Measurements from ENCODE around the gene FMNL2.

FMNL2 gene

DNA sequence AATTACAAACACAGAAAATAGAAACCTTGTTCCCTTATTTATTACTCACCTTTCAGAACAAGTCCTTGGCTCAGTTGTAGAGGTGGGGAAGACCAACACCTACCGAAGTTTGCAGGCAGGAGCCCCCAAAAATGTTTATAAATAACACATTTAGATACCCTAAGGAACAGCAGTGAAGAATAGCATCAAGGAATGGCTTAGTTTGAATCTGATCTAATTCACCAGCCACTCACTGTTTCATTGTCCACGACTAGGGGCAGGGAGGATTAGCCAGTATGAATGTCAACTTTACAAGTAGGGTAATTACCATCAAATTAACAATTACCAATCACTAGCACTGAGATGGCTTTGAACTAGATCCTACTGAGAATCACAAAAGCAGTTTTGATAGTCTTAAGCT lies 316.9 kb downstream of the FMNL2 start:
- no peak for DNase-seq (ENCODE audit: low read depth)

DNA sequence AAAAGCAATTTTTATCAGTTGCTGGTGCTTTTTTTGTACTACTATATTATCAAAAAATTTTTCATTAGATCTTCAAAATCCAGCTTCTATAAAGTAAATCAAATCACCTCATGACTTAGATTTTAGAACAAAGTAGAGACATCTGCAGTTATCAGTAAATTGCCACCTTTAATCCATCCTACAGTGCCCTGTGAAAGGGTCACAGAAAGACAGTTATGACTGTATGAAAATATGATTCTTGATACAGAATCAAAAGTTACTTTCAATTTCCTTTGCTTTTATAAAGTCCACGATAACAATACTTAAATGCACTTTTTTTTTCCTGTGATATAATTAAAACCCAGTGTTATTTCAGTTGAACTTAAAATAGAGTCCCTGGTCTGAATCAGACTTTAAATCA lies 320.9 kb downstream of the FMNL2 start:
- no peak for DNase-seq (ENCODE audit: low read depth)

DNA sequence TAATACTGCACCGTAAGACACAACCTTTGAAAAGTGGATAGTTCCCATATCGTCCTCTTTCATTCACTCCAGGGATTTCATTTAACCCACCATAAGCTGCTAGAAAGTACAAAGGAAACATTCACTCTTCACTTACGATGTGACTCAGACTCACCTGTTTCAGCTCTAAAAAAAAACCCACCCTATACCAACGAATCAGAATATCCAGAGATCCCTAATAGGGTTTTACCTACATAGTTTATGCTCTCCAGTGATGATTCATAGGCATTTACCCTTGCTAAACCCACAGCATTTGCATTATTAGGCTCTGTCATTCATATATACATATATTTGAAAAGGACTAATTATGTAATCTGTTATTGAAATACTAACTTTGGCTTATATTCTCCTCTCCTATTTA lies 322.1 kb downstream of the FMNL2 start:
- no peak for DNase-seq (ENCODE audit: low read depth)

DNA sequence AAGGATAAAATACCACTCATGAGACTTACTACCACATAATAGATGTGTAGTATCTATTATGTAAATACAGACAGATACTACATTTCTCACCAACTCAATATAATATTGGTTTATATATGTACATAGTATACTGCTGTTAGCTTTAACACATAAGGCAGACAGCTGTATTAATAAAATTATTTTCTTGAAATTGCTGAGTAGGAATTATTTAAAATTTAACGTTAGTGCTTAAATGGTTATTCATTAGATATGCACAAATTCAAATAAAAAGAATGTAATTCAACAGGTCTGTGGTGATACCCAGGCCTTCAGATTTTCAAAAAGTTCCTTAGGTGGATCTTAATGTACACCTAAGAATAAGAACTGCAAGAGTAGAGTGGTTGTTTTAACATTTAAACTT lies 323.2 kb downstream of the FMNL2 start:
- DNase-seq (ENCODE audit: low read depth), result no peak

DNA sequence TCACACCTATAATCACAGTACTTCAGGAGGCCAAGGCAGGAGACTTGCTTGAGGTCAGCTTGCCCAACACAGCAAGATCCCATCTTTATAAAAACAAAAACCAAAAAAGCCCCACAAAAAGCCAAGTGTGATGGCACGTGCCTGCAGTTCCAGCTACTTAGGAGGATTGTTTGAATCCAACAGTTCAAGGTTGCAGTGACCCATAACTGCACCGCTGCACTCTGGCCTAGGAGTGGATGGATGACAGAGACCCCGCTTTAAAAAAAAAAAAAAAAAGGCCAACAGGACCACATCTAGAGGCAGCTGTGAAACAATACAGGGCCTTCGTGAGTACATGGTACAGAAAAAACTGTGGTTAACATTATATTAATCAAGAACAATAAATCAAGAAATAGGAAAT lies 326.1 kb downstream of the FMNL2 start:
- DNase-seq (ENCODE audit: low read depth), result no peak

DNA sequence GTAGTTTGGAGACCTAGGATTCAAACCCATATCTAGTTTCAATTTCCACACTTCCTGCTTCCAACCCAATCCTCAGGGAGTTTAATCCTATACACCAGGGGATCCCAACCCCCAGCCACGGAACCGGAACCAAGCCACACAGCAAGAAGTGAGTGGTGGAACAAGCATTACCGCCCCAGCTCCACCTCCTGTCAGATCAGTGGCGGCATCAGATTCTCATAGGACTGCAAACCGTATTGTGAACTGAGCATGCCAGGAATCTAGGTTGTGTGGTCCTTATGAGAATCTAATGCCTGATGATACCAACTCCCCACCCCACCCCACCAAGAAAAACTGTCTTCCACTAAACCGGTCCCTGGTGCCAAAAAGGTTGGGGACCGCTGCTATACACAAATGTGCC lies 329.8 kb downstream of the FMNL2 start:
- DNase-seq (ENCODE audit: low read depth), result no peak

DNA sequence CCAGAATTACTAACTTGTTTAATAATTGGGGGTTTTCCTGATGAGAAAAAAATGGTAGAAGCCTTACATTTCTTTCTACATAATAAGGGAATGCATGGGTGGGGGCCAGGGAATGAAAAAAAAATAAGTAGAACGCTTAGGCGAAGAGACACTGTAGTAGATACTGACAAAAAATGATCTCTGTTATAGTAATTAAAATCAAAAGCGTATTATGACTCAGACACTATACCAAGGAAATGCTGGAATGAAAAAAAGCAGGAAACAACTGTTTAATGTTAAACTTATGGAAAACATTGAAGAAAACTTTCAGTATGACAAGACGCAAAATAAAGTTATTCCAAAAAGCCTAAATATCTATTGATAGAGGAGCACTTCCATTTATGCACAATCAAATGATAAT lies 339.4 kb downstream of the FMNL2 start:
- DNase-seq (ENCODE audit: low read depth), result no peak

DNA sequence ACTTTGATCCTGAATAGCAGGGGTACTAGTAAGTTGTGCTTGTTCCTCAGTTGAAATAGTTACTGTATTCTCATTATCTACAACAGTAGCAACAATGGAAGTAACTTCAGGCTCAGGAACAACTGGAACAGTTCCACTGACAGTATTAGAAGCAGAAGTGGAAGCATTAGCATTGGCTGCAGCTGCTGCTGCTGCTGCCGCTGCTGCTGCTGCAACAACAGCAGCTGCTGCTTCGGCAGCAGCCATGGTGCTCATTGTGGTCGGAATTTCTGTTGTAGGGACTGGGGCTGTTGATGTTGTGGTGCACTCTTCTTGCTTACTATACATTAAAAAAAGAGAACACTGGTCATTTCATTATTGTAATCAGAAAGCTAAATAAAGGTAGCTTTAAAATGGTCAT lies 341.5 kb downstream of the FMNL2 start:
- DNase-seq (ENCODE audit: low read depth), result no peak

DNA sequence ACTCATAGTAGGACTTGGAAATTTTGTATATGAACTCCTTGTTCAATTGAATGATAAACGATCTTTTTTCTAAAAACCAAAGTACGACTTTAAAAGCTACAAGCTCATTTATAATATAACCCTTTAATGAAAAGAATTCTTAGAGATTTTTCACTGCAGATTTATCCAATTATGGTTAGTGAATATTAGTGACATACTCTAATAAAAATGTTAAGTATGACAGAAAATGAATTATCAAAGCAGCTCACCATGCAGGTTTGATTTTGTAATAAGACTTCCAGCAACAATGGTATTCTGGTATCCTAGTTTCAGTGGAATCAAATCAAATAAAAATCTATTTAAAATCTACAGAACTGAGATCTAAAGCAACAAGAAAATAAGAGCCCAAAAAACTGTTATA lies 343.8 kb downstream of the FMNL2 start:
- no peak for DNase-seq (ENCODE audit: low read depth)

DNA sequence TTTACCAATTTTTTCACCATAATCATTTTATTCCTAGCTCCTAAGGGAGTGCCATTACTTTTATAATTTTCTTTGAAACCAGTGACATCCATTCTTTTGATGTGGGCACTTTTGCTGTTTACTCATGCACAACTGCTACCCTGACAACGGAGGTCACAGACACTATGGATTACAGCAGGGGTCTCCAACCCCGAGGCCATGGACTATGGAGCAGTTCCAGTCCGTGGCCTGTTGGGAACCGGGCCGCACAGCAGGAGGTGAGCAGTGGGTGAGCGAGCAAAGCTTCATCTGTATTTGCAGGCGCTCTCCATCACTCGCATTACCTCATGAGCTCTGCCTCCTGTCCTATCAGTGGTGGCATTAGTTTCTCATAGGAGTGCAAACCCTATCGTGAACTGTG lies 347.7 kb downstream of the FMNL2 start:
- no peak for DNase-seq (ENCODE audit: low read depth)

DNA sequence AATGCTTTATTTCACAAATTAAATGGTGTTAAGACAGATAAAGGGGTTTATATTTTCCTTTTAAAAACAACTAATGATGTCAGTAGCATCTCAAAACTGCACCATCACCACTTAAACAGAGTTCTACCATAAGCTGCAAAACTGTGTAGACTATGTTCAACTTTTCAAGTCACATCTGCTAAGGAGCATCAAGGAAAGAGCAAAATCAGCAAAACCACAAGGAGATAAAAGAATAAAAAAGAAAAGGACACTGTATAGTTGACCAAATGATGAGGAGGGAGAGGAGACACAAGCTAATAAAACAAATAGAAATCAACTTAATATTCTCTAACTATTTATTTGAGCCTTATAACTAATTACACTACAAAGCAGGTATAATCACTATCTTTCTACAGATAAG lies 348.4 kb downstream of the FMNL2 start:
- no peak for DNase-seq (ENCODE audit: low read depth)

DNA sequence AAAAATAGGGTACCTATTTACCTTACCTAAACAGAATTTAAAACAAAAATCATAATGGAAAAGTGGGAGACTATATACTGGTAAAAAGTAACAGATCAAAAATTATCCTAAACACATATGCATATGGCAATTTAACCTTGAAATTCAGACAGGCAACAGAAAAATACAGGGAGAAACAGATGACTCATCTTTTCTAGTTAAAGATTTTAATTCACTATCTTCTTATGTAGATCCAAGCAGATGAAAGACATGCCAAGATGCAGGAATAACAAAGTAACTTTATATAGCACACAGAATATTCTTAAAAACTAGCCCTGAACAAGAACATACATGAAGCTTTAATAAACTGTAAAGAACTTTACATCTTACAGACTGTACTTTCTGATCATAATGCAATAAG lies 351.3 kb downstream of the FMNL2 start:
- no peak for DNase-seq (ENCODE audit: low read depth)

DNA sequence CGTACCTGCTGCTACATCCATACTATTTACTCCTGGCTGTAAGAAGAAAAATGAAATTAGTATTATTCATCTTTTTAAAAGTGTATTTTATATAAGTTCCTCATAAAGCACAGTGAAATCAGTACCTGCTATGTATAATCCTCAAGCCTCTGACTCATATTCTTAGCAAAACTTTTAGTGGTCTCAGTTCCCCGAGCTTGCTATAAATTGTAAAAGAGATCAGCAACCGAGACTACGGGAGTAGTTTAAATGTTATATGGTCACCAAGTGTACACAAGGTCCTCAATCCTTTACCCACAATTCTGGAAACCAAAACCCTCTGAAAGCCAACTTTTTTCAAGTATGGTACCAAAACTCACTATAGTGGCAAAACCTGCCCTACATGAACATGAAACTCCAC lies 358.1 kb downstream of the FMNL2 start:
- no peak for DNase-seq (ENCODE audit: low read depth)

DNA sequence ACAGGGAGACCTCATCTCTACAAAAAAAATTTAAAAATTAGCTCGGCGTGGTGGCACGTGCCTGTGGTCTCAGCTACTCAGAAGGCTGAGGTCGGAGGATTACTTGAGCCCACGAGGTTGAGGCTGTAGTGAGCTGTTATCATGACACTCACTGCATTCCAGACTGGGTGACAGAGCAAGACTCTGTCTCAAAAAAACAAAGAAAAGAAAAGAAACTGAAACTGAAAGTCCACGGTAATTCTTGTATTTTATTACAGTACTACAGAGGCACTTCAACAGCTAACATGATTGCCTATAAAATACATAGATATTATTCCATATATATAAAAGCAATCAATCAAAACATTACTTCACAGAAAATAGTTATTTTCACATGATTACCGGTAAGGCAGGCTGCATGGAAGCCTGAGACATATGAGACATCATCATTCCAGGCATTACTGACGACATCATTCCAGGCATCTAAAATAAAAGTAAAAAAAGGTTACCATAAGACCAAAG lies 359.2 kb downstream of the FMNL2 start:
- no peak for DNase-seq (ENCODE audit: low read depth)

DNA sequence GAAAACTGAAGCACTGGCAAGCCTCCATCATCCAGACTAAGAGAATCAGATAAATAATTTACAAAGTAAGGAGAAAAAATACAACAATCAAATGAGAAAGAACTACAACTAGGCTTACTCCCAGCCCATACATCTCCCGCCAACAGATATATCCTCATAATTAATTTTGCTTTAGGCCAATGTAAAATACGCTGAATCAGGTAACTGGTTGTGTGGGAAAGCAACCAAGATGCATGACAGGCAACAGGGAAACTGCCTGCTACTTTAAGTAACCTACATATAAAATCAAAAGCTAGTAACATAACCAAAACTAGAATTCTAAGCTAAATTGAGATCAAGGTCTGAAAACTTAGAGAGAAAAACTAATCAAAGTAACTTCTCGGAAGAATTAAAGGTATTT lies 360.8 kb downstream of the FMNL2 start:
- DNase-seq (ENCODE audit: low read depth), result no peak

DNA sequence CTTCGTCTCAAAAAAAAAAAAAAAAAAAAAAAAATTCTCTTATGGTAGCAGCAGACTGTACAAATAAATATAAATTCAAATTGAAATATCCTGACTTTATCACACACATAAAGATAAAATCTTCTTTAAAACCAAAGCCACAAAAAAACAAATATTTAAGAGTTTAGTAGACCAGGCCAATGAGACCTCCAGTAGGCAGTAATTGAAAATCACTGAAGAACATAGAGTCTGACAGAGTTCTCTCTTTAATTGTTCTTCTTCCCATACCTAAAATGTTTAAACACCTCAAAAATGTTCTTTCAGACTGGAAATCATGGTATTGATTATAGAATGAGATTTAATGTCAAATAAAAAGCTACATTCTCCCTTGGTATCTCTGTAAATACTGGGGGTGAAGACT lies 361.5 kb downstream of the FMNL2 start:
- no peak for DNase-seq (ENCODE audit: low read depth)
